Dermis blood vessel endothelial cell (primary cell): Measurements from ENCODE around the gene GNAS-AS1. TPM values are rescaled to one million over a fixed set of nuclear protein-coding genes. Genes with fewer than 3 reads are reported as not detected.

Source experiments
- DNase-seq: peaks from one replicate; pipeline ENCODE4 v3.0.0; 2010
- total RNA-seq: library from RNA; depleted of rRNA; stranded (reverse); fragments of >200 nt; gene quantifications from 2 replicates; pipeline ENCODE4 v1.2.3, GENCODE V29; 2014

The GNAS-AS1 gene
- total RNA-seq, 1 donor from 2014 or later, result not detected

DNA sequence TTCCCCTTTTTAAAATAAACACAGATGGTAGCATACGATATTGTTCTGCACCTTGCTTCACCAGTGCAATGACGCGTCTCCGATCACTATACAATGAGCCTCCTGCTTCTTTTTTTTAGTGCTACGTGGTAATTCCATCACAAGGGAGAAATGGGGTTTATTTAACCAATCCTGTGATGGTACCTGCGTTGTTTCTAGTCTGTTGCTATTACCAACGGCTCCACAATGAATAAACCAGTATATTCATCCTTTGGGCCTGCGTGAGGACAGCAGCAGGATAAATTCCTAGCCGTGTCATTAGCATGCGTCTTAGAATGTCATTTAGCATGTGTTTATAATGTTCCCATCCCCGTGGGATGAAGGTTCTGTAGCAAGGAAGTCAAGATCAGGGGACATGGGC lies 42.9 kb downstream of the GNAS-AS1 start:
- DNase-seq, result no peak

DNA sequence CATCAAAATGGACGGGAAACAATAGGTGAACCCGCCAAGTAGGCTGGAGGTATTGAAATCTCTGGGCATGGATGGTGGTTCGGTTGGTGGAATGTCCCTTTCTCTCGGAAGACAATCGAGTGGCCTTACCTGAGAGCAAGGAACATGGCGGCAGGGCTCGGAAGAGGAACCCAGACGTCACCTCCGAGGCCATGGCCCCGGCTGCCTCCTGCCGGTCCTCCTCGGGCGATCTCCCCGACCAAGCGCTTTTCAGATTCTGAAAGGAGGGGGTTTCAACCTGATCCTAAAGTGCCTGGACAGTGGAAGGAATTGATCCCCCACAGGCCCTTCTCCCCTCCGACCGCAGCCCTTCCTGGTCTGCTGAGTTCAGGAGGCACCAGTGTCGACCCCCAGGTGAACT lies 47.2 kb downstream of the GNAS-AS1 start:
- no peak for DNase-seq

DNA sequence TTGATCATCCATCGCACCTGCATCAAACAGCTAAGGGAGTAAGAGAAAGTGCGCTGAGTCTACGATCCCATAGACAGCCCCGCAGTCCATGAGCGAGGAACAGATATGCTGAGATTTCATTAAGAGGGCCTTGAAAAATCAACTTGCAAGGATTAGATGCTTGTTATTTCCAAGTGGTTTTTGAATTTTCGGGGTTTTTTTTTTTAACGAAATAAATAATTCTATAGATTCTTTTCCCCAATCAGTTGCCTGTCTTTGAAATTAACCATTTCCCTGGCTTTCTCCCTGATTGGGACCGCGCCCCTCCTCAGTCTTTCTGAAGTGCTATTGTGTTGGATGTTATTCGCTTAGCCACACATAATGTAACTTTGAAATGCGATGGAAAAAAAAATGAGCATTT lies 48.6 kb downstream of the GNAS-AS1 start:
- no peak for DNase-seq

DNA sequence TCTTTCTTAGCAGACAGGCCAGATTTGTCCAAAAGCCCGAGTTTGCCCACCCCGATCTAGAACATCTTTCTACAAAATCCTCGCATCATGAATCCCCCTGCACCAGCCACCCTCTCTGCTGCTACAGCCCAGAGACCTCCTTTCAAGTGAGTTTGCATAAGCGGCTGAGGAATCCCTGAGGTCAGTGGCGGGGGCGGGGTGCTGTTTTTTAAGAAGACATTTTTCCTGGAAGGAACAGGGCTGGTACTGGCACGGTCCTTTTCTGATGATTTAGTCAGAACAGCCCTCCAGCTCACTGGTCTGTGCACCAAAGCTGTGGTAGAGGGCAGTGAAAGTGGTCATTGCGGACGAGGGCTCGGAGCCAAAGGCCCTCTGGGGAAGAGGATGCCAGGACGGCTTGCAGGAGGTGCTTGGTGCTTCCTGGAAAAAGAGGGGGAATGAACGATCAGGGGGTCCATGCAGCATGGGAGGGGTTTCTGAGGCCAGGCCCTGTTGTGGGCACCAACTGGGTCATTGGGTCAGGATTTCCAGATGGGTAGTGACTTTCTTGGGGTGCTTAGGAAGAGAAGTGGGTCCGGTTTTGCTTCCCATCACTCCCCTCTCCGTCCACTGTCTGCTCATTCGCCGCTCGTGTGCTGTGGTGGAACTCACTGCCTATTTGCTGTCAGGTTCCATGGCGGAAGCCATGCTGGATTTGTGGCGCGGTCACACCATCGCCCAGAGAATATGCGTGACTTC lies 50.4 kb downstream of the GNAS-AS1 start:
- DNase-seq, result no peak

GRCh38 chr20:58797371-58798338 lies 53.0 kb downstream of the GNAS-AS1 start:
- DNase-seq, result no peak

DNA sequence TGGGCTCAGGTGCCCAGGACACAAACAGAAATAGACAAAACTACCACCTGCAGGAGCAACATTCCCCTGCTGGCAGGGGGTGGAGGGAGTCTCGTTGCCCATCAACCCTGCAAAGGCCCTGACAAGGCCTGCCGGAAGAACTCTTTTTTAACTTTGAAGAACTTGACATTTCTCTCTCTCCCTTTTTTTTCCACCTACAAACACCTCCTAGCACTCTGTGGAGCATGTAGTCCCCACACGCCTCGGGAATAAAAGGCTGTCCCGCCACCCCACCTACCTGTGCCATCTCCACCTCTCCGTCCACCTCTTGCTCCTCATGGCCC lies 54.8 kb downstream of the GNAS-AS1 start:
- no peak for DNase-seq

GRCh38 chr20:58795181-58795922 lies 55.4 kb downstream of the GNAS-AS1 start:
- DNase-seq, result no peak

DNA sequence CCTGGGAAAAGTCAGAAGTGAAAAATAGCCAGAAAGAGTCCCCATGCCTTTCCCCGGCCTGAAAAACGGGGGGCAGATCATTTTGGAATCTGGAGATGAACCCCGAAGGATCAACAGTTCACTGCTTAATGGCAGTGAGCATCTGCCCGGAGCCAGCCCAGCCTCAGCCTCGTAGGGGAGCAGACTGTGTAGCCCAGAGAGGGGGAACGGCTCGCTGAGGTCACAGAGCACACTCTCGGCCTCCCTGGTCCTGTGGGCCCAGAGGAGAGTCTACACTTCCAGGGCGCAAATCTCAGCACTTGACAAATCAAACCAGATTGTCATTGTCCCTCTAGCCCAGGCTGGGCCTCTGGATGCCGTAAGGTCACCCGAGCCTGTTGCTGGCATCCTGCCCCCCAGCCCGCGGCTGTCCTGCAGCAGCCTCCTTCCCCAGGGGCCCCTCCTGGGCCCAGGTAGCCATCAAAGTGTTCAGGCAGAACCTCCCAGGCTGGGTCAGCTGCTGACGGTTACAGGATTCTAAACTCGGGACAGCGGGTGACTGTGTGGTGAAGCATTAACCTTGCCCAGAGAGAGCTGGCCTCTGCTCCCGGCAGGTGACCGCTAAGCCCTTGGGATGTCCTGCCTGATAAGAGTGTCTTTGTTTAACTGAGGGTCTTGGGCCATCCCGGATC lies 56.1 kb downstream of the GNAS-AS1 start:
- DNase-seq, result no peak

DNA sequence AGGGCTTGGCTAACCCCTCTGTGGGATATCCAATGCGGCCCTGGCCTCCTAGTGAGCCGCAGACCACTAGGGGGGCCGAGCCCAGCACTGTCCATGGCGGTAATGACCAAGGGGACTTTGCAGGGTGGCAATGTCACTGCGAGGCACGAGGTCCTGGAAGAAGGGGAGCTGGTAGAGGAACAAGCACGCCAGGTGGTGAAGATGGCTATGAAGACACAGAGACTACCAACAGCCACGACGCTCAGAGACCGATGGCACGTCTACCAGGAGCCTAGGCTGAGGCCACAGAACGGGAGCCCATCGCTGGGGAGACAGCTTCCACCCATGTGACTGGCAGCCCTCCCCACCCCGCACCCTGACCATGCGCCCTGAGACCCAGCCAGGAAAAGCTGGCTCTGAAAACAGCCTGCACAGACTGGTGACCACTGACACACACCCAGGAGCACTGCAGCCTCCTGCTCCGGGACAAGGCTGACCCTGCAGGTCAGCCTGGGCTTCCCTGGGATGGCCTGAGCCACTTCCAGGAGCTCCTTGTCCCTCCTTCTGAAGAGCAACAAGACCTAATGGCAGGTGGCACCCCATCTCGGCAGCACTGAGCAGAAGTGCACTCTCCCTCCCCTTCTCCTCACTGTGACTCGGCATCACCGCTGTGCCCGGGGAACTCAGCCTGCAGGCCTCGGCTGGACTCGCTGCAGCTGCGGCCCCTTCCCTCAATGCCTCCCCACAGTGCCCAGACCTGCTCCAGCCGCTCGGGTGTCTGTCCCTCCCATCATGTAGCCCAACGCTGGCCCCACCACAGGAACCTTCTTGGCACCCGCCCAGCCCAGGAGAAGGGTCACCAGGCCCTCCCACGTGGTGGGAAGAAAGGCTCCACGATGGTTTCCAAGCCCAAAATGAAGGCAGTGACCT lies 56.9 kb downstream of the GNAS-AS1 start:
- DNase-seq, result no peak

GRCh38 chr20:58792426-58792825 lies 58.3 kb downstream of the GNAS-AS1 start:
- DNase-seq, result no peak

- no peak for DNase-seq
Observed at GRCh38 chr20:58791286-58791685, 59.4 kb downstream of the GNAS-AS1 start.

- DNase-seq, result no peak
Observed at GRCh38 chr20:58790454-58790853, 60.2 kb downstream of the GNAS-AS1 start.

DNA sequence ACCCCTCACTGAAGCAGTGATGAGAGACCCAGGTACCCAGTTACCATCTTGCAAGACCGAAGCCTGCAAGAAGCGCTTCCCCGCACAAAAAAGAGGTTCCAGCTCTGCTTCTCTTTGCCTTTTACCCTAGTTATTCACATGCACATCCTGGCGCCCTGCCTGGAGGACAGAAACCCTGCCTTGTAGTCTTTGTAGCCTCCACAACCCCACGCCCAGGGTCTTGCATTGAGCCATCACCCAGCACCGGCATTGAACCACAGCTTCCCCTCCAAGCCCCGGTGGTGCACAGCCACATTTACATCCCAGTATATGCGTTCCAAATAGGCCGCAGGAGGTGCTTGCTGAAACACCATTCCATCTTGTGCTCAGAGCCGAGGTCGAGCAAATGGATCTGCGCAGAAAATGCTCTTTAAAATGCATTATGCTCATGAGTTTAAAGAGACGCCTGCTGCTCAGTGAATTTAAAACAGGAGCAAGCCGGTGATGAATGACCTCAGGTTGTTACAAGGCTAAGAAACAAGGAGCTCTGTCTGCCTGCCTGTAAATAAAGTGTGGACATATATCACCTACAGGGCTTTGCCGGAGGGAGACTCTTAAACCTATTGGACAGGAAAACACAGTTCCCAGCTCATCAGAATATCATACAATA lies 61.7 kb downstream of the GNAS-AS1 start:
- DNase-seq, result no peak

- DNase-seq, result no peak
Observed at GRCh38 chr20:58787211-58788005, 63.3 kb downstream of the GNAS-AS1 start.

- no peak for DNase-seq
Observed at GRCh38 chr20:58784321-58785074, 66.2 kb downstream of the GNAS-AS1 start.

DNA sequence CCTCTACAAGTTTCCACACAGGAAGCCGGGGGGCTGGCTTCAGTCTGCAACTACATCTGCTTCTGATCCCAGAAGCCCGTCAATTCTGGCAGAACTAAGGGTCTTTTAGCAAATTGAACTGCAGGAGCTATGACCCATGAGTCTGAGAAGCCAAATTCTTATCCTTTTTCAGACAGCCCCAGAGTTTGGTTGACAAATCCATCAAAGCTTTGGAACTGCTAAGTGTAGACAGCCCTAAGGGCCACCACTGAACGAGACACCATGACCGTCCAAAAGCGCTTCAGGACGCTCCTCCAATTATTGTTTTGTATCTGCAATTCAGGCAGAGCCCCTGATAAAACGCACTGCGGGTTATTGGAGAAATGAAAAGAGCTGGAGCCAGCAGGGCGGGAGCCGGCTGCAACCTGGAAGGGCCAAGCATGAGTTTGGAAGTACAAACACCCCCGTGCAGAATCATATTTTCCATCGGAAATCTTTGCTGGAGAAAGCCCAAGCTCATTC lies 67.1 kb downstream of the GNAS-AS1 start:
- DNase-seq, result no peak

DNA sequence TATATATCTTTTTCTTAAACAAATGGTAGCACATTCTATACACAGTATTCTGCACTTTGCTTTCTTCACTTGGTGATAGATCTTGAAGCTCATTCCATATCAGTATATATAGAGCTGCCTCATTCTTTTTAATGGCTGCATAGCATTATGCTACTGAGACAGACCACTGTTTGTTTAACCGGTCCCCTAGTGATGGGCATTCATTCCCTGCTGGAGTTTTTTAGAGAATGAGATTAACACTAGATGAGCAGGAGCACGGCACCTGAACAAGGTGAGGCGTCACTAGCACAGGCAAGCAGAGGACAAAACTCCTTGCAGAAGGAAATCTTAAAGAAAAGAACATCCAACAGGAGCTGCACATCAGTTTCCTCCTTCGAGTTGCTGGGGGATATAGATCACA lies 69.6 kb downstream of the GNAS-AS1 start:
- DNase-seq, result no peak

GRCh38 chr20:58778760-58779159 lies 71.9 kb downstream of the GNAS-AS1 start:
- no peak for DNase-seq

DNA sequence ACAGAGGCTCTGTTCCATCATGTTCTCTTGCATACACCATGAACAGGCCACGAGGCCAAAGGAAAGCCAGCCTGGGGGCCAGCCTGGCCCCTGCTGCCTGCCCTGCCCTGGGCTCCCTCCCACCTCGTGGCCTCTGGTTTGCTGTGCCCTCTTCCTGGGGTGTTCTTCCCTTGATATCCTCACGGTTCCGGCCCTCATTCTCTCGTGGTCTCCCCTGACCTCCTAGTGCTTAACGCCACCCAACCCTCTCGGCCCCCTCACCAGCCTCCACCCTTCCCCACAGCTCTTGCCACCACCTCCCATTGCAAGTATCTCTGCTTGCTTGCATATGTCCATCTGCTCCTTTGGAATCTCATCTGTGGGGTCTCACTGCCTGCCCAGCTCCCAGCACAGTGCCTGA lies 73.0 kb downstream of the GNAS-AS1 start:
- no peak for DNase-seq
